GM18499 (cell line): ENCODE data around the gene DPAGT1.
"Not testable (repeated sequence)": the region's sequence is repeated elsewhere in the genome, so short reads cannot be mapped to it uniquely, and the experiment has no call there.

ENCODE experiments used
- ATAC-seq: cut with Tn5 transposase; IDR thresholded peaks from one replicate; pipeline ENCODE4 v1.9.1; 2021; ENCODE audit warnings: moderate number of reproducible peaks; ENCODE audit not compliant: insufficient read depth, unreplicated experiment

Gene DPAGT1

GRCh38 chr11:119101759-119102423 lies at the start of gene DPAGT1:
TSS of gene DPAGT1 (minus strand) at chr11:119101853. CDS start at chr11:119101655, 198 bp downstream.
- no peak for ATAC-seq

- no peak for ATAC-seq
Observed at GRCh38 chr11:119149786-119150275, 48.2 kb upstream of the DPAGT1 start.

DNA sequence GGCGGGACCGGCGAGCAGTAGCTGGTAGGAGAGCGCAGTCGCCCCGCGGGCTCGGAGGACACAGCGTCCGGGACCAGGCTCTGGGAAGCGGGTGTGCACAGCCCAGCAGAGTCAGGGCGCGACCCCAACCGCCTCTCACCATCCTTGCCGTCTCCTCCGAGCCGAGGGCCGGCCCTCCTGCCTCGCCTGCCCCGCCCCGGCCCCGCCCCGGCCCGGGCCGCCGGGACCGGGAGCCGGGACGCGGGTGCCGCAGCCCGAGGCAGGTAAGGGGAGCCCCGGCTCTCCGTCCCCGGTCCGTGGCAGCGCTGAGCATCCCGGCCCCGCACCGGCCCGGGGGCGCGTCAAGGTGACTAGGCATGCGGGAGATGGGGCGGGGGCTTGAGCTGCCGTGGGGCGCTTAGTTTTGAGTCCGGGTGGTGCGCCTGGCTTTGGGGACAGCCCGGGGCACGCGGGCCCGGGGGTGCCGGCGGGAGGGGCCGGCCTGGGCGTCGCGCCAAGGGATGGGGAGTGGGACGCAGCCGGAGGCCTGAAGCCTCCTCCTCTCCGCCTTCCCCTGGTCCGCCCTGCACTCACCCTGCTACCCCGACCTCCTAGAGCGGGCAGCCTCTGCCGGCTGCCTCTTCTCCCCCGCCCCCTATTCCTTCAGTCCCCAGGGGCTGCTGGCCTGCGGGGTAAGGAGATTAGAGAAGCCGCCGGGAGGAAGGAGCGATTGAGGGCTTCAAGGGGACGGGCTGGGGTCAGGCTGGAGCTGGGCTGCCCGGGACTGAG lies 47.5 kb upstream of the DPAGT1 start, which contains the start of gene ABCG4:
Gene ABCG4 (plus strand): TSS at position 35 of the 768 bp plus-strand sequence. CDS start 914 bp downstream, outside the sequence.
- ATAC-seq = no peak

DNA sequence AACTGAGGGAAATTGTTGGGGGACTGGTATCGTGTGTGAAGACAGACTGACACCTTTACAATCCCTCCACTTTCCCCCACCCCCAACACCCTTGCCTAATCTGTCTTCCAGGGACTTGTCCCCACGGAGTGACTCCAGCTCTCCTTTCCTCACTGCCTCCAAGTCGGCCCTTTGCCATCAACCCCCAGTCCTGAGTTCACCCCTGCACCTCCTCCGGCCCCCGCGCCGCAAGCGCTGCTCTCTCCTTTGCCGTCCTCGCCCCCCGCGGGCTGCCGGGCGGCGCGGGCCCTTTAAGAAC lies 47.0 kb upstream of the DPAGT1 start:
- no peak for ATAC-seq

GRCh38 chr11:119147604-119148333 lies 46.1 kb upstream of the DPAGT1 start:
- no peak for ATAC-seq

- ATAC-seq = no peak
Observed at GRCh38 chr11:119145551-119145950, 43.9 kb upstream of the DPAGT1 start.

DNA sequence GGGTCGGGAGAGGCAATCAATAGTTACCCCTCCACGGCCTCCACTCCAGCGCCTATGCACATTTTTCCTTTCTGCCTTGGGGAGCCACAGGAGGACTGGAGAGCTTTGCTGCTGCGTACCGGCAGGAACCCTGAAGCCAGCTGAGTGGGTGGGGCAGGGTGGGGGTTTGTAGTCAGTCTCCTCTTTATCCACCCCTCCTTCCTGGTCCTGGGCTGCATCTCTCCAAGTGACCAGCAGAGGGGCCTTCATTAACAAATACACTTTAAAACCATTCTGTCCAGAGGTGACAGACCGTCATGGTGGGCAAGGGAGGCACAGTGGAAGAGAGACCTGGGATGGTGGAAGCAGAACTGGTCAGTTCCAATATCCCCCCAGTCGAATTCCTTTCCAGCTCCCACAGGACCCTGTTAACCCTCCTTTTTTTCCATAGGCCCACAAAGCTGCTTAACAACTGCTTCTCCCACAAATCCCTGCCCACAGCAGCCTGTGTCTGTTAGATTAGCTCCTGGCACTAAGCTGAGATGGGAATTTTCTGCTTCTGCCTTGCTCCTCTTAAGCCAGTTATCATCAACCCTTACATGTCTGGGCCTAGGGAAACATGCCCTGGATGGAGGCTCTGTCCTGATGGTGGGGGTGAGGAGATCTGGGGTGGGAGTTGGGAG lies 43.3 kb upstream of the DPAGT1 start:
- ATAC-seq = no peak

DNA sequence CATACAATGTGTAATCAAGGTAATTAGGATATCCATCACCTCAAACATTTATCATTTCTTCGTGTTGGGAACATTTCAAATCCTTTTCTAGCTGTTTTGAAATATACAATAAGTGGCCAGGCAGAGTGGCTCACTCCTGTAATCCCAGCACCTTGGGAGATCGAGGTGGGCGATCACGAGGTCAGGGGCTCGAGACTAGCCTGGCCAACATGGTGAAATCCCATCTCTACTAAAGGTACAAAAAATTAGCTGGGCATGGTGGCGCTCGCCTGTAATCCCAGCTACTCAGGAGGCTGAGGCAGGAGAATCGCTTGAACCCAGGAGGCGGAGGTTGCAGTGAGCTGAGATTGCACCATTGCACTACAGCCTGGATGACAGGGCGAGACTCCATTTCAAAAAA lies 37.6 kb upstream of the DPAGT1 start:
- ATAC-seq = not testable (repeated sequence)

DNA sequence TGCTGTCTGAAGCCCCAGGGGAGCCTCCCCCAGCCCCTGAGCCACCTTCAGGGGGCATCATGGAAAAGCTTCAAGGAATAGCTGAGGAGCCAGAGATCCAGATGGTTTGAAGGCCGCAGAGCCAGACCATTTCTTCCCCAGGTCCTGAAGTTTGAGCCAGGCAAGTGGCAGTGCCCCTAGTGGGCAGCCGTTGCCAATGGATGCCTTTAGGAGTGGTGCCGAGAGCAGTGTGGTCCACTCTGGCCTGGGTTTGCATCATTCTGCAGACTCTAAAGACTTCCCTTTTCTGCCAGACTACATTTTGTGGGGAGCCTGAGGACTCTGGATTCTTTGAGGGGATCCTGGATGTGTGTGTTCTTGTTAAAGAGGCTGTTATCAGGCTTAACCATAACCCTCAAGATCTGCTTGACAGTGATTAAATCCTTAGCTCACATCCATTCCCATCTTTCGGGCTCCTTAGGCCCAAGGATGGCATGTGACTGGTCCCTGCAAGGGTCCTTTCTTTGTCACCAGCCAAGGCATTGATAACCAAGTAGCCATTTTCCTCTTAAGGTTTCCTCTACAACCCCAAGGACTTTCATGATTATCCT lies 32.8 kb upstream of the DPAGT1 start:
- ATAC-seq = no peak

- ATAC-seq = no peak
Observed at GRCh38 chr11:119130662-119131061, 29.0 kb upstream of the DPAGT1 start.

GRCh38 chr11:119126675-119127268 lies 25.1 kb upstream of the DPAGT1 start:
- no peak for ATAC-seq

DNA sequence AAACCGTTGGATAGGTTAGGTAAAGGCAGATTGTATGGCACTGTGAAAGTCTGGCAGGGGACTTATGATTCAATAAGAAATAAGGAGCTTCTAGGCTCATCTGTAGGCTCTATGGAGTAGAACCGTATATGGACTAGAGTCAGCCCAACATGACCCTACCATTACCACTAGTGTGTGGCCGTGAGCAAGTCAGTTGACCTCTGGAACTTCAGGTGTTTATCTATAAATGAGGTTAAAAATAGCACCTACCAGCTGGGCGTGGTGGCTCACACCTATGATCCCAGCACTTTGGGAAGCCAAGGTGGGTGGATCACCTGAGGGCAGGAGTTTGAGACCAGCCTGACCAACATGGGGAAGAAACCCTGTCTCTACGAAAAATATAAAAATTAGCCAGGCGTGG lies 24.2 kb upstream of the DPAGT1 start:
- ATAC-seq = no peak

GRCh38 chr11:119121811-119122124 lies 20.1 kb upstream of the DPAGT1 start:
- peak; percentile 2 for ATAC-seq

DNA sequence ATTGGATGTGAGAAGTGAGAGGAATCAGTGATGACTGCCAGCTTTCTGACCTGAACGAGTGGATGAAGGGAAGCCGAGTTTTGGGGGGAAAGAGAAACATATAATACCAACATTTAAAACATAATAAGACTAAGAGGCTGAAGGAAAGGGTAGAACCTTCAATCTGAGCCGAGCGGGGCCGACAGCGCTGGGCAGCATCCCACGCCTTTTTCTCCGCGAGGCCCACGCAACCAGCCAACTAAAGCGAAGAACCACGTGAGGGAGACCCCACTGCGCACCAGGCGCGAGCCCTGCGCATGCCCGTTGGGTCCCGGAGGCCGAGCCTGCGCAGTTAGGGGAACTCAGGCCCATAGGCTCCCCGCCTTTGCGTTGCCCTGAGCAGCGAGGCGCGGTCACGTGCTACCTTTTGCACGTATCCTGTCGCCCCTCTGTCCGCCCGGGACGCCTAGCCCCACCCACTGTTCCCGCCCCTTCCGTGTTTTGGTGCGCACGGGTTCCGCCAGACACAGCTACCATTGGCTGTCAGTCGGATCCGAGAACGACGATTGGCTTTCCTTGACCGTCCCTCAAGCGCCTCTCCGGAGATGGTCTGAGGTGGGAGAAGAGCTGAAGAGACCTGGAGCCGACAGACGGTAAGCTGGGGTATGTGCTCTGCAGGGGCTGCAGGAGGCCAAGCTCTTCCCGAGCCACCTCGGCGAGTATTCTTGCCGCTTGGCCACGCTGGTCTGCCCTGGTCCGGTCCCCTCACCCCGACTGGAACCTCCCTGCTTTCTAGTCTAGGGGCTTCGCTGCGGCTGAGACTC lies 19.6 kb upstream of the DPAGT1 start, which contains the start of gene HINFP:
Gene HINFP (plus strand): TSS at position 573 of the 803 bp plus-strand sequence. CDS start 5,365 bp downstream, outside the sequence.
- peak; percentile 92 for ATAC-seq

DNA sequence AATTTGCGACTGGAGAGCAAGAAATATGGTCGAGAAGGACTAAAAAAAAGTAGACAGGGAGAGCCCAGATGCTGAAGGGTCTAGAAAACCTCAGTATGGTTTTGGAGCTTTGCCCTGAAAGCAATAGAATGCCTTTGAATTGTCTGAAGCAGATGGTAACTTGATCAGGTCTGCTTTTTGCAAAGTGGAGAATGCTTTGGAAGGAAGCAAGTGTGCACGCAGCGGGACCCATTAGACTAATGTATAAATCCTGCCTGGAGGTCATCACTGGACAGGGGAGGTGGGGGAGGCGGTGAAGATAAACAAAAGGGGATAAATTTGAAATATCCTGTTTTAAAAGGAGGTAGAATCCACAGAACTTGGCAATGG lies 19.0 kb upstream of the DPAGT1 start:
- no peak for ATAC-seq

GRCh38 chr11:119118946-119119345 lies 17.3 kb upstream of the DPAGT1 start:
- no peak for ATAC-seq

DNA sequence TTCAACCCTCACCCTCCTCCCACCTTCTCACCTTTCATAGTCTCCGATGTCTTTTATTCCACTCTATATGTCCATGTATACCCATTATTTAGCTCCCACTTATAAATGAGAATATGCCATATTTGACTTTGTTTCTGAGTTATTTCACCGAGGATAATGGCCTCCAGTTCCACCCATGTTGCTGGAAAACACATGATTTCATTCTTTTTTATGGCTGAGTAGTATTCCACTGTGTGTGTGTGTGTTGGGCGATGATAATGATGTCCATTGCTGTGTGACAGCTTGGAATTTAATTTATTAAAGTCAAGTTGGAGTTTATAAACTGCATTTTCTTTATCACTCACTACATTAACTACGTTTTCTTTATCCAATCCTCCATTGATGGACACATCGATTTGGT lies 16.6 kb upstream of the DPAGT1 start:
- ATAC-seq = no peak

DNA sequence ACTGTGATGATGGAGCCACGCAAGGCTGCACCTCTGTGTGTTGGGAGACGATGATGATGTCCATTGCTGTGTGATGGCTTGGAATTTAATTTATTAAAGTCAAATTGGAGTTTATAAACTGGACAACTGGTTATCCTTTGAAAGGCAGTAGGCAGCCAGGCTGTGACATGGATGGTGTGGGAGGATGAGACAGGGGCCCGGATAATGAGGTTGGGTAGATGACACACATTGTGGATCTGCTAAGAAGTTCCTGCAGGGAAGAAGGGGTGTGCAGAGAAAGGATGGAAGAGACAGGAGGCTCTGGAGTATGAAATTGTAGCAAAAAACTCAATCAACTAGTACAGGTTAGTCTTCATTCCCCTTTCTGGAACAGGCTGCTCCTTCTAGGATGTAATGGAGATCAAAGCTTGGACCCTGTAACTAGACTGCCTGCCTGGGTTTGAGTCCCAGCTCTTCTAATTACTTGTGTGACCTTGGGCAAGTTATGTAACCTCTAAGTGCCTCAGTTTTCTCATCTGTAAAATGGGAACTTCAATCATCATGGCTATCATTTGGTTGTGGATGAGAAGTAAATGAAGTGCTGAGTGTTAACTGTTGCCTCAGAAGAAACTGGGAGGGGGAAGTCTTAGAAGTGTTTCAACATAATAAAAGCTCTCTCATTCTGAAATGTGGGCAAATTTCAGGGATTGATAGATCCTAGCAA lies 15.5 kb upstream of the DPAGT1 start:
- ATAC-seq = no peak
